Fibroblast of villous mesenchyme (primary cell): ENCODE results near the gene MSI2. TPM values are rescaled to one million over a fixed set of nuclear protein-coding genes. Genes with fewer than 3 reads are reported as not detected.

Experiments used
- DNase-seq: peaks from one replicate; pipeline ENCODE4 v3.0.0-alpha.2; 2010; ENCODE audit warnings: low read depth
- H3K4me3 ChIP-seq: 2 replicates; pipeline ENCODE4 v1.5.1; 2011; ENCODE audit warnings: low read depth, mild to moderate bottlenecking, low read length
- total RNA-seq: library from RNA; depleted of rRNA; stranded (reverse); fragments of >200 nt; gene quantifications from 2 replicates; pipeline ENCODE4 v1.2.3, GENCODE V29; 2012
- TF ChIP-seq, protein P1 (sequence below): IDR thresholded peaks from 2 replicates; pipeline ENCODE4 v1.5.1; 2012; ENCODE audit warnings: low read depth, mild to moderate bottlenecking, low read length; ENCODE audit not compliant: insufficient read depth

The MSI2 gene
- total RNA-seq, 1 donor = 50.1 TPM

DNA sequence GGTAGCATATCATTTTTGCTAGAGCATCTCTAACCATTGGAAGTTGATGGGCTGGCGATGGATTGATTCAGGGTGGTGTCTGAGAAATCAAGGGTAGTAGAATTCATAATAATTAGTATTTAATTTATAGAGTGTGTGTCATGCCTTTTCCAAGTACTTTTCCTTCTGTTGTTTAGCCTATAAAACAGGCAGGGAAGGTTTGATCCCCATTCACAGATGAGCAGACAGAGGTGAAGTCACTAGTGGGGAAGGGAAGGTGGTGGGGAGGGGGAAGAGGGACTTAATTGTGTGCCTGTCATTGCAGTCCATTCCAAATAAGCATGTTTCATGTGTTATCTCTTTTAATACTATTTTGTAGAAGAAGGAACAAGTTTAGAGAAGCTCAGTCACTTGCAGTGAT, 131.3 kb downstream of the MSI2 start:
- TF ChIP-seq, protein P1, sequence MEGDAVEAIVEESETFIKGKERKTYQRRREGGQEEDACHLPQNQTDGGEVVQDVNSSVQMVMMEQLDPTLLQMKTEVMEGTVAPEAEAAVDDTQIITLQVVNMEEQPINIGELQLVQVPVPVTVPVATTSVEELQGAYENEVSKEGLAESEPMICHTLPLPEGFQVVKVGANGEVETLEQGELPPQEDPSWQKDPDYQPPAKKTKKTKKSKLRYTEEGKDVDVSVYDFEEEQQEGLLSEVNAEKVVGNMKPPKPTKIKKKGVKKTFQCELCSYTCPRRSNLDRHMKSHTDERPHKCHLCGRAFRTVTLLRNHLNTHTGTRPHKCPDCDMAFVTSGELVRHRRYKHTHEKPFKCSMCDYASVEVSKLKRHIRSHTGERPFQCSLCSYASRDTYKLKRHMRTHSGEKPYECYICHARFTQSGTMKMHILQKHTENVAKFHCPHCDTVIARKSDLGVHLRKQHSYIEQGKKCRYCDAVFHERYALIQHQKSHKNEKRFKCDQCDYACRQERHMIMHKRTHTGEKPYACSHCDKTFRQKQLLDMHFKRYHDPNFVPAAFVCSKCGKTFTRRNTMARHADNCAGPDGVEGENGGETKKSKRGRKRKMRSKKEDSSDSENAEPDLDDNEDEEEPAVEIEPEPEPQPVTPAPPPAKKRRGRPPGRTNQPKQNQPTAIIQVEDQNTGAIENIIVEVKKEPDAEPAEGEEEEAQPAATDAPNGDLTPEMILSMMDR = no peak
- H3K4me3 ChIP-seq = no peak overlapping the region
- no peak for DNase-seq

DNA sequence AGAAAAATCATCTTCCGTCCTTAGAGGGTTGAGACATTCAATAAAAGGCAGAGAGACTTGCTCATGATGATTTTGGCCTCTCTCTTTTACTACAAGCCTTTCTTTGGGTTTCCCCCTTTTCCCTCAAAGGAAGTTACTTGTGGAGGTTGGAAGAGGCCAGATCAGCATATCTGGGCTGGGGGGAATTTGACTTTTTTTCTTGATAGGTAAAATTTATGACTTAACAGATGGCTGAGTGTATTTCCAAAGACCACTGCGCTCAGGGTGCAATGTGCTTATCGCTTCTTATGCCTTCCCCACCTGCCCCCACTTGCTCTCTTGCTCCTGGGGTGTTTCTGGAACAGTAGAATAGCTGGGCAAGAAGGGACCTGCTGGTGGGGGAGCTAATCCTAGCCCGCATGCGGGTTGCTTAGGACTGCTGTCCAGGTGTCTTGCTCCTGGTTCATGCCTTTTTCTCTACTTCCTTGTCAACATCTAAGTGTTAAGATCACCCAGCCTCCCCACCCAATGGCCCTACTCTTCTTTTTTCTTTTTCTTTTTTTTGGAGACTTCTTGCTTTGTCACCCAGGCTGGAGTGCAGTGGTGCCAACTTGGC, 131.9 kb downstream of the MSI2 start:
- no peak for DNase-seq
- TF ChIP-seq, protein P1 = no peak
- H3K4me3 ChIP-seq = no peak overlapping the region

DNA sequence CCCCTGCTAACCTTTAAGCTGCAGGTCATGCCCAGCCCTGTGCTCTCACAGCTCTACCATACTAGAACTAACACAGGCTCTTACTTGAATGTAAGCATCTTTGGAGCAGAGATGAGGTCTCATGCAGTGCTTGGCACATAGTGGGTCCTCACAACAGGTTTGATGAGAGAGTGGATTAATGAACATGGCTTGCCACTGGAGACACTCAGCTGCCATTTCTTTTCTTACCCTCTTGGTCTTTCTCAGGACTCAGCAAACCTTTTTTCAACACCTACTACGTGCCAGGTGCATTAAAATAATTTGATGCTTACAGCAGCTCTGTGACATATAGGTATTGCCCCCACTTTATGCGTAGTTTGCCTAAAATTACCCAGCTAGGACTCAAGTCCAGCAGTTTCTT, 133.2 kb downstream of the MSI2 start:
- DNase-seq = no peak
- no peak overlapping the region for H3K4me3 ChIP-seq
- TF ChIP-seq, protein P1 = no peak

DNA sequence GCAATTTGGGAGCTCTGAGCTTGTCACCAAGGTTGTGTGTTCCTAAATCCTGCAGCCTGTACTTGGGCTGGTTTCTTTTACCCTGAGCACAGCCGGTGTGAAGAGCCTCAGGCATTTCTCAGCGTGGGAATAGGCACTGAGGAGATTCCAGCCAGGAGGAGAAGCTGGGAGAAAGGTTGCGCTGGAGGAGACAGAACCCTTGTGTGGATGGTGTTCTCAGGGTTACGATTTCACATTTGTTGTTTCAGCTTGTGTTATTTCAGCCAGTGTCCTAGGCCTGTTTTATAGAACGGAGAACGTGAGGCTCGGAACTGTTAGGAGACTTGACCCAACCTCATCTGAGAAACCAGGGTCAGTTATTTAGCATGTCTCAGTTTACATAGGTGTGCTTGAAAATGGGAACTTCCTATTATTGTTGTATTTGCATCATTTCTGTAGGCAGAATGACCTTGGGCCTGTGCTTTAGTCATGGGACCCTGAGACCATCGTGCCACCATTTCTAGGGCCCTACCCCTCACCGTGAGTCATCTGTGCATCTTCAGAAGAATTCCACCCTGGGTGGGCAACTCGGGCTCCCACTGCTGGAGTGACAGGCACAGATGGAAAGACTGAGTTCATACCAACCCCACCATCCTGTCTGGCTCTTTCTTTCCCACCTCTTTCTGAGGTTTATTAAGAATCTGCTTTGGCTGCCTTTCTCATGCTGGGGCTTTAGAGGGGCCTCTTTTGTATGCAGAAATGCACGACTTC, 134.9 kb downstream of the MSI2 start:
- H3K4me3 ChIP-seq = no peak overlapping the region
- TF ChIP-seq, protein P1 = no peak
- no peak for DNase-seq

DNA sequence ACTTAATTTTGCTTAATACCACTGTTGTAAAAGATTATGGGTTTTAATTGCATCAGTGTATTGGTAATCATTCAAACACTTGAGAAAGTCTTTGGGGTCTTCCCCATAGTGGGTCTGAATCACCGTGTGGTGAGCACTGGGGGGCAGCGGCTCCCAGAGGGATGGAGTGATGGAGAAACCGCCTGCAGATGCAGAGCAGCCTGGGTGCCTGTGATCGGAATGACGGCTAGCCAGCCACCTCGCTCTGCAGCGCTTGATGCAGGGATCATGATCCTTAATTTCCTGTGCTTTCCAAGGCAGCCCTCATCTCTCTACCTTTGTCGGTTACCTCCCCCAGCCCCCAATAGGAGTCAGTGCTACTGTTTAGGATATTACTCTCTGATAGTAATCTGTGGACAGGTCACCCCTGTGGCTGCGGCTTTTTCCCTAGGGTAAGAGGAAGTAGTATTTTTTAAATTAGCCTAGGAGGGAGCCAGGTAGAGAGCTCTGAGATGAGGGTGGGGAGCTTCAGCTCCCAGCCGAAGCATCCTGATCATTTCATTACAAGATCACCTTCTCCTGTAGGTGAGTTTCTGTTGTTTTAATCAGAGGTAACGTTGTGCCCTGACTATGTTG, 135.6 kb downstream of the MSI2 start:
- DNase-seq = no peak
- no peak overlapping the region for H3K4me3 ChIP-seq
- TF ChIP-seq, protein P1 = no peak

DNA sequence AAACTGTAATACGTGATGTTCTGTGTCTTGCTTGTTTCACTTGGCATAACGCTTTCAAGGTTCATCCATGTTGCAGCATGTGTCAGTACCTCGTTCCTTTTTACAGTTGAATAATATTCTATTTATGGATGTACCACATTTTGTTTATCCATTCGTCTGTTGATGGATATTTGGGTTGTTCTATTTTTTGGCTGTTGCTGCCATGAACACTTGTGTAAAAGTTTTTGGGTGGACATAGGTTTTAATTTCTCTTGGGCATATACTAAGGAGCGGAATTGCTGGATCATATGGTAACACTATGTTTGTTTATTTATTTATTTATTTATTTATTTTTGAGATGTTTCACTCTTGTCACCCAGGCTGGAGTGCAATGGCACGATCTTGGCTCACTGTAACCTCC, 137.0 kb downstream of the MSI2 start:
- H3K4me3 ChIP-seq = no peak overlapping the region
- TF ChIP-seq, protein P1 = no peak
- no peak for DNase-seq
